Fibroblast of the aortic adventitia (primary cell): ENCODE data around the gene CFTR. TPM values are rescaled to one million over a fixed set of nuclear protein-coding genes. Genes with fewer than 3 reads are reported as not detected.

Experiments
- DNase-seq: peaks from one replicate; pipeline ENCODE4 v3.0.0-alpha.2; 2010; ENCODE audit warnings: low read depth
- H3K4me3 ChIP-seq: 2 replicates; pipeline ENCODE4 v1.5.1; 2011; ENCODE audit warnings: low read depth, mild to moderate bottlenecking, control low read depth, low read length, moderate library complexity
- small RNA-seq: library from RNA; depleted of rRNA; stranded (forward); fragments of <200 nt; gene quantifications from one replicate; pipeline ENCODE3, GENCODE V24; 2012
- total RNA-seq: library from RNA; depleted of rRNA; stranded (reverse); fragments of >200 nt; gene quantifications from 2 replicates; pipeline ENCODE4 v1.2.3, GENCODE V29; 2012; ENCODE audit warnings: low replicate concordance
- TF ChIP-seq, protein P1 (sequence below): IDR thresholded peaks from 2 replicates; pipeline ENCODE4 v1.5.1; 2011; ENCODE audit warnings: mild to moderate bottlenecking, low read length, control low read depth, inconsistent platforms; ENCODE audit not compliant: insufficient read depth

The CFTR gene
- total RNA-seq, 1 donor, result 0.09 TPM

DNA sequence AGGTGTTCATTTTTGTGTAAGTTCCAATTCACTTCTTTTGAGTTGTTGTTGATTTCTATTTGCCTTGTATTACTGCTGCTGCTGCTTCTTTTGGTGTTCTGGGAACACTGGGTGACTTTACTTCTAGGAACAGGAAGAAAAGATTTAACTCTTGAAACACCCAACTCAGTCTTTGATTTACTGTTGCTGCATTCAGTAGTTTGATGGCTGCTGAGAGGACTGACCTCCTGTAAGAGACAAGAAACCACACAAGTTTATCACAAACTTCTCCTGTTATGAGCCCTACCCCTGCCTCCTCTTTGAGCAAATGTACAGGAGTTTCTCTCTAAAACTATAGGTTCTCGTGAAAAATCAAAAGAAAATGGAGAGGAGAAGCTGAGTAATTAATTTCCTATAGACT lies 231.7 kb downstream of the CFTR start:
- no peak overlapping the region for H3K4me3 ChIP-seq
- TF ChIP-seq, protein P1, sequence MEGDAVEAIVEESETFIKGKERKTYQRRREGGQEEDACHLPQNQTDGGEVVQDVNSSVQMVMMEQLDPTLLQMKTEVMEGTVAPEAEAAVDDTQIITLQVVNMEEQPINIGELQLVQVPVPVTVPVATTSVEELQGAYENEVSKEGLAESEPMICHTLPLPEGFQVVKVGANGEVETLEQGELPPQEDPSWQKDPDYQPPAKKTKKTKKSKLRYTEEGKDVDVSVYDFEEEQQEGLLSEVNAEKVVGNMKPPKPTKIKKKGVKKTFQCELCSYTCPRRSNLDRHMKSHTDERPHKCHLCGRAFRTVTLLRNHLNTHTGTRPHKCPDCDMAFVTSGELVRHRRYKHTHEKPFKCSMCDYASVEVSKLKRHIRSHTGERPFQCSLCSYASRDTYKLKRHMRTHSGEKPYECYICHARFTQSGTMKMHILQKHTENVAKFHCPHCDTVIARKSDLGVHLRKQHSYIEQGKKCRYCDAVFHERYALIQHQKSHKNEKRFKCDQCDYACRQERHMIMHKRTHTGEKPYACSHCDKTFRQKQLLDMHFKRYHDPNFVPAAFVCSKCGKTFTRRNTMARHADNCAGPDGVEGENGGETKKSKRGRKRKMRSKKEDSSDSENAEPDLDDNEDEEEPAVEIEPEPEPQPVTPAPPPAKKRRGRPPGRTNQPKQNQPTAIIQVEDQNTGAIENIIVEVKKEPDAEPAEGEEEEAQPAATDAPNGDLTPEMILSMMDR, result no peak
- DNase-seq, result no peak

DNA sequence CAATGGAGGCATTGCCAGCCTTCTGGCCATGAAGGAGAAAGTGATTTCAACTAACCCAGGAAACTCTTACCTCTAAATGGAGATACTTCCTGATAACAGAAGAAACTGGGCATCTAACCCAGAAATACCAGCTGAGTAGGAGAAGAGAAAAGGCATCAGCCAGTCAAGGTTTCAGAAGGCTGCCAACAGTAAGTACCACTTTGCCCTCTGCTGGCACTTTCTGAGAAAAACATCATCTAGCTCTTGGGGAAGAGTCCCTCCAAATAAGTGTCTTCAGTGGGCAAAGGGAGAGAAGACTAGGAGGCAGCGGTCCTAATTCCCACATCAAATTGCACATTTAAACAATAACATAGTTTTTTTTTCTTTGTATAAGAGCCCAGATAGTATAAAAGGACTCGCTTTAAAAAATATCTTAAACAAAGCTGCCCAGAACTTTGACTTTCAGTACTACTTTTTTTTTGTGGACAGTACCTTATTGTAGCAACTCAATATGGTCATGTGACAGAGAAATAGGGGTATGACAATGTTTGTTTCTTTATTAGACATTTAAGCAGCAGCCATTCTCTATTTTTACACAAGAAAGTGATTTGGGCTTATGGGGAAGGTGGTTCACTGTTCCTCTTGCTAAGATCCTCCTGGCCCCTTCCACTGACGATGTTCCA lies 236.1 kb downstream of the CFTR start:
- no peak overlapping the region for H3K4me3 ChIP-seq
- TF ChIP-seq, protein P1, result peak; percentile 67
- DNase-seq, result peak; percentile 77

GRCh38 chr7:117716707-117717299 lies 237.0 kb downstream of the CFTR start:
- DNase-seq, result no peak
- no peak overlapping the region for H3K4me3 ChIP-seq
- TF ChIP-seq, protein P1, result no peak

DNA sequence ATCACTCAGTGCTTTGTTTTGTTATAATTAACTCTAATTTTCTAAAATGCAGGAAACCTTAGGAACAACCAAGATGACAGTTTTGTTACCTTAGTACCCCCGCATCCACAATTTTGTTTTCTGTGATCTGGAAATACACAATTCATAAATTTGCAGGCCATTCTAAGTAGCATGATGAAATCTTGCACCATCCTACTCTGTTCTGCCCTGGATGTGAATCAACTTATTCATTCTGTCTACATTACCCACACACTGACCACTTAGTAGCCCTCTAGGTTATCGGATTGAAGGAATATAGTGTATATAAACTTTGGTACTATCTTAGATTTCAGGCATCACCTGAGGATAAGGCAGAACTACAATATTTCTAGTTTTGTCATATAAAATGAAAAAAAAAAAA lies 237.5 kb downstream of the CFTR start:
- no peak overlapping the region for H3K4me3 ChIP-seq
- TF ChIP-seq, protein P1, result no peak
- DNase-seq, result peak; percentile 27

Small RNA genes lying within 50 kb of the gene (small RNA-seq; reads per million reads assigned to genes)
- not detected for gene AC000111.1
- not detected for gene AC000111.2

Other genes with a start within 250 kb of the CFTR start
- gene WNT2, start 157.0 kb upstream of the CFTR start, total RNA-seq, result 1.8 and 9.9 TPM in 2 replicates
- not detected in 2 replicates for gene ASZ1, start 52.5 kb upstream of the CFTR start, total RNA-seq